OCI-LY7 (cell line): ENCODE measurements around the gene BMPR2. TPM values are rescaled to one million over a fixed set of nuclear protein-coding genes. Genes with fewer than 3 reads are reported as not detected.
"Not testable (repeated sequence)": the region's sequence is repeated elsewhere in the genome, so short reads cannot be mapped to it uniquely, and the experiment has no call there.

ENCODE experiments used
- BruUV-seq: library from RNA; stranded (reverse); fragments of 400-500 nt; replicated peaks from 2 replicates; lab custom pipeline; 2021; lab: Mats Ljungman, UMichigan
- CTCF ChIA-PET: fragments of 300-600 bp; sonication (Branson Sonifier 250); formaldehyde crosslinking; loops from one replicate; lab custom pipeline; 2022; ENCODE audit warnings: antibody characterized with exemption; ENCODE audit not compliant: unreplicated experiment; lab: Charles Lee
- POLR2A ChIA-PET: fragments of 300-600 bp; sonication (Branson Sonifier 250); formaldehyde crosslinking; loops from one replicate; lab custom pipeline; 2022; ENCODE audit warnings: antibody characterized with exemption; lab: Charles Lee
- DNase-seq: peaks from one replicate; pipeline ENCODE4 v3.0.0-alpha.2; 2015; ENCODE audit warnings: low spot score
- H2AFZ ChIP-seq: fragments of 200-600 bp; sonication (generic), shearing (Covaris generic); 2 replicates; pipeline ENCODE4 v1.6.1; 2014; ENCODE audit warnings: mild to moderate bottlenecking, antibody characterized with exemption, low read length, moderate library complexity
- H3K27ac ChIP-seq: fragments of 200-600 bp; sonication (generic); 2 replicates; pipeline ENCODE4 v1.5.1; 2014; ENCODE audit warnings: mixed run types, low read depth, mild to moderate bottlenecking, moderate library complexity, low read length, inconsistent platforms; ENCODE audit not compliant: poor library complexity, severe bottlenecking
- H3K36me3 ChIP-seq: fragments of 200-600 bp; sonication (generic); 2 replicates; pipeline ENCODE4 v1.6.1; 2014; ENCODE audit warnings: mild to moderate bottlenecking, antibody characterized with exemption, low read length, moderate library complexity, mixed read lengths; ENCODE audit not compliant: insufficient read depth
- H3K4me1 ChIP-seq: fragments of 200-600 bp; sonication (generic); 2 replicates; pipeline ENCODE4 v1.5.1; 2014; ENCODE audit warnings: mild to moderate bottlenecking, low read length; ENCODE audit not compliant: insufficient read depth, poor library complexity, severe bottlenecking
- H3K4me2 ChIP-seq: fragments of 200-600 bp; sonication (generic); 2 replicates; pipeline ENCODE4 v1.6.1; 2014; ENCODE audit warnings: mild to moderate bottlenecking, low read length
- H3K4me3 ChIP-seq: fragments of 200-600 bp; sonication (generic); 2 replicates; pipeline ENCODE4 v1.5.1; 2014; ENCODE audit warnings: mild to moderate bottlenecking, low read depth, low read length; ENCODE audit not compliant: poor library complexity, severe bottlenecking
- H3K79me2 ChIP-seq: fragments of 200-600 bp; sonication (generic); 2 replicates; pipeline ENCODE4 v1.6.1; 2016; ENCODE audit warnings: low read depth, mild to moderate bottlenecking, low read length, moderate library complexity, mixed read lengths; ENCODE audit not compliant: insufficient read depth
- H3K9me2 ChIP-seq: fragments of 200-600 bp; sonication (generic); 2 replicates; pipeline ENCODE4 v1.6.1; 2016; ENCODE audit warnings: mild to moderate bottlenecking, low read length, mixed read lengths; ENCODE audit not compliant: insufficient read depth
- H3K9me3 ChIP-seq: fragments of 200-600 bp; sonication (generic); 2 replicates; pipeline ENCODE4 v1.6.1; 2014; ENCODE audit warnings: mild to moderate bottlenecking, mixed run types, low read length, mixed read lengths
- H4K20me1 ChIP-seq: fragments of 200-600 bp; sonication (generic); 2 replicates; pipeline ENCODE4 v1.6.1; 2014; ENCODE audit warnings: mild to moderate bottlenecking, antibody characterized with exemption, low read length, moderate library complexity, mixed read lengths; ENCODE audit not compliant: insufficient read depth
- CTCF ChIP-seq: fragments of 200-600 bp; sonication (generic); conservative IDR thresholded peaks from 2 replicates; pipeline ENCODE4 v1.5.1; 2014; ENCODE audit warnings: mild to moderate bottlenecking, antibody characterized with exemption, low read length, moderate library complexity, mixed read lengths
- EZH2phosphoT487 ChIP-seq: fragments of 200-600 bp; sonication (generic); IDR thresholded peaks from 2 replicates; pipeline ENCODE4 v1.6.1; 2018; ENCODE audit warnings: low read depth, borderline replicate concordance, mild to moderate bottlenecking, mixed run types, antibody characterized with exemption, low read length, moderate library complexity, mixed read lengths
- intact Hi-C: fragments of 100-400 bp; cut with micrococcal nuclease; formaldehyde crosslinking; loops from one replicate; pipeline ENCODE4 v1.10.0; 2022; ENCODE audit not compliant: unreplicated experiment
- total RNA-seq, 2 experiments: library from RNA; depleted of rRNA in 1 of 2; stranded (reverse); fragments of >200 nt in 1 of 2; shearing (Covaris generic) in 1 of 2; gene quantifications; 2 replicates each; pipeline ENCODE4 v1.2.3, GENCODE V29; 2014 to 2022

Gene BMPR2
- total RNA-seq, 2 experiments from 2014 or later: 4.3 to 14.7 TPM

DNA sequence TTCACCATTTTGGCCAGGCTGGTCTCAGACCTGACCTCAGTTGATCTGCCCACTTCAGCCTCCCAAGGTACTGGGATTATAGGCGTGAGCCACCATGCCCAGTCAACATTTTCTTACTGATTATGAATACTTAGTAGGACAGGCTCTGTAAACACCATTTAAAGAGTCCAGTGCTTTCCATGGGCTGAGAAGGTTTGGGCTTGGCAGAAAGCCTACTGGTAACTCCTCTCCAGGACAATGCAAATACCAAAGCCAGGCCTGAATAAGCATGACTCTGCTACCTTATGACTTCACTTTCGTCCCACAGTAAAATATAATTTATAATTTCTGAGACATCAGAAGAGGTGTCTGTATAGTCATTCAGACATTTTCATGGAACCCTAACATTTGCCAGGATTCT is 198.4 kb downstream of the BMPR2 start:
- DNase-seq: no peak
- no peak overlapping the region for H3K27ac ChIP-seq
- TF ChIP-seq CTCF (no peak), EZH2phosphoT487 (no peak)
- H4K20me1 ChIP-seq: no peaks in the 10 kb centered on the region
- ChIA-PET CTCF (no interaction called here), POLR2A (interaction anchor here (0.6 kb wide), 2 partner anchors 19 to 696 kb away, joined by 3 to 7 read pairs; no protein-coding TSS in a partner anchor)
- no peaks in the 10 kb centered on the region for H3K9me2 ChIP-seq
- no peak overlapping the region for H3K4me2 ChIP-seq
- H3K4me1 ChIP-seq: no peaks in the 10 kb centered on the region
- intact Hi-C loops: loop anchor here (5.0 kb wide), 4 partner anchors 258 to 1243 kb away; partner anchors contain the start of gene ICA1L
- no peaks in the 10 kb centered on the region for H3K36me3 ChIP-seq
- no peak overlapping the region for H2AFZ ChIP-seq
- H3K4me3 ChIP-seq: no peak overlapping the region
- H3K9me3 ChIP-seq: no peaks in the 10 kb centered on the region
- no peaks in the 10 kb centered on the region for H3K79me2 ChIP-seq
- no TSS peak for BruUV-seq

GRCh38 chr2:202575194-202575593 is 199.1 kb downstream of the BMPR2 start:
- H3K4me1 ChIP-seq, intact Hi-C loops, H3K9me2 ChIP-seq, H3K27ac ChIP-seq, CTCF ChIA-PET, BruUV-seq, H3K4me3 ChIP-seq, H4K20me1 ChIP-seq, DNase-seq, H3K9me3 ChIP-seq, H2AFZ ChIP-seq, H3K79me2 ChIP-seq, H3K36me3 ChIP-seq, H3K4me2 ChIP-seq, POLR2A ChIA-PET: not testable (repeated sequence)

DNA sequence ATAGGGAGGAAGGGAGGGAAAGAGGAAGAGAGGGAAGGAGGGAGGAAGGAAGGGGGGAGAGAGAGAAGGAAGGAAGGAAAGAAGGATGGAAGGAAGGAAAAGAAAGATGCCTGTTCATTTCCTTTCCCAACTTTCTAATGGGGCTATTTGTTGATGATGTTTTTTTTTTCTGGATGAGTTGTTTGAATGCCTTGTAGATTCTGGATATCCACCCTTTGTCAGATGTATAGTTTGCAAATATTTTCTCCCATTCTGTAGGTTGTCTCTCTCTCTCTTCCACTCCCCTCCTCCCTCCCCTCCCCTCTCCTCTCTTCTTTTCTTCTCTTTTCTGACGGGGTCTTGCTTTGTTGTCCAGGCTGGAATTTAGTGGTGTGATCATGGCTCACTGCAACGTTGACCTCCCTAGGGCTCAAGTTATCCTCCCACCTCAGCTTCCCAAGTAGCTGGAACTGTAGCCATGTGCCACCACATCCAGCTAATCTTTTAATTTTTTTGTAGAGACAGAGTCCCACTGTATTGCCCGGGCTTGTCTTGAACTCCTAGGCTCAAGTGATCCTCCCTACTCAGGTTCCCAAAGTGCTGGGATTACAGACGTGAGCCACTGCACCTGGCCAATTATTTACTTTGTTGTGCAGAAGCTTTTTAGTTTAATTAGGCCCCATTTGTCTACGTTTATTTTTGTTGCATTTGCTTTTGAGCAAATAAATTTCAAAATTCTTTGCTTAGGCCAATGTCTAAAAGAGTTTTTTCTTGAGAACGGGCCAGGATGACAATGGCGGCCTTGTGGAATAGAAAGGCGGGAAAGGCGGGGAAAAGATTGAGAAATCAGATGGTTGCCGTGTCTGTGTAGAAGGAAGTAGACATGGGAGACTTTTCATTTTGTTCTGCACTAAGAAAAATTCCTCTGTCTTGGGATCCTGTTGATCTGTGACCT is 201.4 kb downstream of the BMPR2 start:
- no peaks in the 10 kb centered on the region for H3K9me2 ChIP-seq
- H3K4me2 ChIP-seq: no peak overlapping the region
- H3K27ac ChIP-seq: no peak overlapping the region
- TF ChIP-seq CTCF (no peak), EZH2phosphoT487 (no peak)
- no peaks in the 10 kb centered on the region for H3K36me3 ChIP-seq
- BruUV-seq: no TSS peak
- H3K79me2 ChIP-seq: no peaks in the 10 kb centered on the region
- no peaks in the 10 kb centered on the region for H4K20me1 ChIP-seq
- ChIA-PET POLR2A (no interaction called here), CTCF (no interaction called here)
- no peaks in the 10 kb centered on the region for H3K4me1 ChIP-seq
- intact Hi-C loops: no loop called here
- no peak for DNase-seq
- H2AFZ ChIP-seq: no peak overlapping the region
- no peak overlapping the region for H3K4me3 ChIP-seq
- no peaks in the 10 kb centered on the region for H3K9me3 ChIP-seq

- CTCF ChIA-PET, H3K36me3 ChIP-seq, BruUV-seq, H3K79me2 ChIP-seq, H3K4me1 ChIP-seq, H3K4me2 ChIP-seq, H3K27ac ChIP-seq, H3K9me3 ChIP-seq, DNase-seq, H3K9me2 ChIP-seq, H2AFZ ChIP-seq, H3K4me3 ChIP-seq, H4K20me1 ChIP-seq: not testable (repeated sequence)
- POLR2A ChIA-PET: interaction anchor here (0.6 to 0.7 kb wide), 2 partner anchors 670 to 815 kb away, joined by 3 to 5 read pairs; no protein-coding TSS in a partner anchor
- intact Hi-C loops: loop anchor here (10.0 kb wide), 2 partner anchors 432 to 572 kb away; partner anchors contain the start of gene NBEAL1
Measured at GRCh38 chr2:202582846-202583245, 206.7 kb downstream of the BMPR2 start.
